ENCODE results near the gene CDH13.

Gene CDH13

GRCh38 chr16:82960918-82961317 is 334.1 kb downstream of the CDH13 start:
- no peak for DNase-seq

- DNase-seq: no peak
Observed at GRCh38 chr16:82963653-82964052, 336.9 kb downstream of the CDH13 start.

- no peak for DNase-seq
Observed at GRCh38 chr16:82965808-82966207, 339.0 kb downstream of the CDH13 start.

- DNase-seq: no peak
Observed at GRCh38 chr16:82967424-82967823, 340.7 kb downstream of the CDH13 start.

DNA sequence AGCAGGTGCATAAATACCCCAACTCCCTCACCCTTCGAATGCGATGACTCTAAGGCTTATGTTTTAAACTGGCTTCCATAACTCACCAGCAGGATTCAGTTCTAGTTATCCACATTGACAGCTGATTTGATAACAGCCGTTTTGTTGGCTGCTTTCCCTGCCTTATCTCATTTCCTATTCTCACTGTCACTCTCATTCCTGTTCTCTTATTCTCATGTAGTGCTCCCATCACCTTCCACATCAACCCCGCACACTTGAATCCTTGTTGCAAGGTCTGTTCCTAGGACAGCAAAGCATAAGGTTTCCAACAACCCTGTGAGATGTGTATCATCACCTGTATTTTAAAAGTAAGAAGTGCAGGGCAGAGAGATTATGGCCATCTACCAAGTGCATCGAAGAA is 344.4 kb downstream of the CDH13 start:
- no peak for DNase-seq

- no peak for DNase-seq
Observed at GRCh38 chr16:82972331-82972919, 345.7 kb downstream of the CDH13 start.

DNA sequence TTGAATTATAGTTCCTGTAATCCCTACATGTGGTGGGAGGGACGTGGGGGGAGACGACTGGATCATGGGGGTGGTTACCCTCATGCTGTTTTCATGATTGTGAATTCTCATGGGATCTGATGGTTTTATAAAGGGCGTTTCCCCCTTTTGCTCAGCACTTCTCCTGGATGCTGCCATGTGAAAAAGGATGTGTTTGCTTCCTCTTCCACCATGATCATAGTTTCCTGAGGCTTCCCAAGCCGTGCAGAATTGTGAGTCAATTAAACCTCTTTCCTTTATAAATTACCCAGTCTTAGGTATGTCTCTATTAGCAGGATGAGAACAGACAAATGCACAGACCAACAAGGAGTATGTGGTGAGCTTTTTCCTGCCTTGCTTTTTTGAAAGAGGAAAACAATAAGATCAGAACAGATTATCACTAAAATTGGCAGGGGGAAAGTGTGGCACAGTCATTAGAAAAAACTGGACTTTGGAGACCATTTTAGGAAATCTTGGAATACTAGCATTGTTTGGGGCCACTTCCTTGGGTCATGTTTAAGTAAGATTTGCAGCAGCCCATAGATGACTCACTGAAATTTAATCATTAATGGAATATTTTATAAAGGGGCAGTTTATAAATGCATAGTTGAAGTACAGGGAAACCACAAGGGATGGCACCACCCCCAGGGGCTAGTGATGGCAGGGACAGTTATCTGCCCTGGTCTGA is 352.8 kb downstream of the CDH13 start:
- DNase-seq: no peak

GRCh38 chr16:82980810-82981209 is 354.0 kb downstream of the CDH13 start:
- no peak for DNase-seq

DNA sequence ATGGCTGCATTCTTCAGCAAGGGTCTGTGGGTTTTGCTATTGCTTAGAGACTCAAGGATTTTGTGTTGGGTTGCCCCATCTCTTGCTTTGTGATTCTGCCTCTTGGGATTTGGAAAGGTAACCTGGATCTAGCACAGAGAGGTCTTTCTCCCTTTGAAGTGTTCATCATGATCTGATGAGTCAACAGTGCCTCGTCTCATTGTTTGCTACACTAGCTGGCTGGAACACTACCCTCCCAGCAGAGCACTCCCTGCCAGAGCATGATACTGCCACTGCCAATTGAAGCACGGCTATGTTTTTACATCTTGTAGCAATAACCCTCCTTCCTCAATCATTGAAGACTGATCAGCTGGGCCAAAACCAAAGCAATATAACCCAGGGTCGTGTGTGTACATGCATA is 361.0 kb downstream of the CDH13 start:
- DNase-seq: no peak

DNA sequence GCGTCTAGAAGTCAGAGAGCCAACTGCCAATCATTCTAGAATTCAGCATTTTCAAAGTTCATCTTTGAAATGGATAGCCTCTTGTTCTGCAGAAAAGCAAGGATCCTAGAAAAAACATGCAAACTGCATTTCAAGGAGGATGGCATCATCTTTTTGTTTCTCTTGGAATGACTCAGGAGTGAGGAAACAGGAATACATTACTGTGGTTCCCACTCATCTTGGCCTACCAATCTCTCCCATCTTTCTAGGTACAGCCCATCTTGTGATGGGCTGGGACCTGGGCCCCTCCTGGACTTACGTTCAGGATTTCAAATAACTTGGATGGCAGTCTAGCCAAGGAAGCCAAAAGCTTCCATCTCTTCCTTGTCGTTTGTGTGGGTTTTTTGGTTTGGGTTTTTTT is 363.4 kb downstream of the CDH13 start:
- peak; percentile 55 for DNase-seq

GRCh38 chr16:82991410-82991809 is 364.6 kb downstream of the CDH13 start:
- DNase-seq: no peak

DNA sequence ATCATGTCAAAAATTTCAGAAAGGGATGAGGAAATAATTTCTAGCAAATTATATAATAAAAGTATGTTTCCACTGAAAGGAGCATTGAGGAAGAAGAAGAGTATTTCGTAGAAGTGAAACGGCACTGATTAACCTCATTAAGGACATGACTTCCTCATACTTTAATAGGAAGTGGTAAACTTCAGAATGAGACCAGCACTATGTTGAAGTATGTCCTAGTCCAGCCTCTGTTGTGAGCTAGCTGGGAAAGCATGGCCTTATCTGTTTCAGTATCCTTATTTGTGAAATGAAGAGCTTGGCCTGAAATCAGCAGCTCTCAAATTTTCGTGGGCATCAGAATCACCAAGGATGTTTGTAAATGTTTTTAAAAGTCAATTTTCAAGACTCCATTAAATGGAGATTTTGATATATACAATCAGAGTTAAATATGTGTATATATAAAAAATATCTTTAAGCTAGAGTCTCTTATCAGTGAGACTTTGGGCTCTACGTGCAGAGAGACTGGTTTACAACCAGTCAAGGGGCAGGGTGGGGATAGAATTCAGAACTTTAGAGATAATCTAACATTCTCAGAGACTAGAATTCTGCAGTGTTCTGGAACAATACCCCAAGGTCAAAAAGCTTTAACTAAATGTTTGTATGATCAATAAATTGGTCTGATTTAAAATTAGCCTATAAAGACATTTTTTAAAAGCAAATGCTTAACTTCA is 365.4 kb downstream of the CDH13 start:
- no peak for DNase-seq

- DNase-seq: no peak
Observed at GRCh38 chr16:82992786-82993185, 366.0 kb downstream of the CDH13 start.

DNA sequence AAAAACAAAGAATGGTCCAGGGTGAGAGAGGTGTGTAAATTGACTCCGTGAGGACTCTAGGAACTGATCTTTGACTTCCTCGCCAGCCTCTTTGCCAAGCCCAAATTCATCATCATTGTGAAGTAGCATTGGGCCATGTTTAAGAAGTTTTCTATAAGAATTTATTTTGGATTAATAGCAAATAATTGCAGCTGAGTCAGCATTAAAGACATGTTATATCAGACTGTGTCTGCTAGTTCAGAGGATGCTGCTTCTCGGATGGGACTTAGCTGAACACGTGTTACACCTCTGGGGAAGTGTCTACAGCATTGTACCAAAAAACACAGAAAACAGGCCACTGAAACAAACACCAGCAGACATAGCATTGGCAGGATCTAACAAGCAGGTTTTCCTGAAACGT is 366.6 kb downstream of the CDH13 start:
- DNase-seq: no peak

- no peak for DNase-seq
Observed at GRCh38 chr16:82993926-82994325, 367.2 kb downstream of the CDH13 start.

GRCh38 chr16:82995286-82995923 is 368.6 kb downstream of the CDH13 start:
- no peak for DNase-seq

DNA sequence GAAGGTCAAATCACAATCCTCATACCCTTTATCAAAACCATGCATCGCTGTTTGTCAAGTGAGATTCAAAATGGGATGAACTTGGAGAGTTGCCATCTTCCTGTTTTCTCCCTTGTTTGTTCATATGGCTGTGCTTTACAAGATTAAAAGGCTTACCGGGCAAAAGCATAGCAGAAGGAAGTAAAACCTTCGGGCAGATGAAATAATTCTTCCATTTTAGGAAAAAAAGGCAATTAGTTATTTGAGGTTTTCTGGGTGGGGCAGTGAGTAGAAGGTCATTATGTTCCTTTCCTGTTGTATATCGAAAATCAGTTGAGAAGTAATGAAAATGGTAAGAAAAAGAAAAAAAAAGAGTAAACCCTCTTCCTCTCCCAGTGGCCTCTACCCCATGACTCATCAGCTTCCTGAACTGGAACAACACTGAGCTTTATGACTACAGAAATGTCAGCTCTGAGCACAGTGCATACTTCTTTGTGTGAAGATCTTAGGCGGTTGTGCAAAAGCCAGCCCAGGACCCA is 369.2 kb downstream of the CDH13 start:
- peak; percentile 82 for DNase-seq

GRCh38 chr16:82996814-82997213 is 370.0 kb downstream of the CDH13 start:
- DNase-seq: no peak

DNA sequence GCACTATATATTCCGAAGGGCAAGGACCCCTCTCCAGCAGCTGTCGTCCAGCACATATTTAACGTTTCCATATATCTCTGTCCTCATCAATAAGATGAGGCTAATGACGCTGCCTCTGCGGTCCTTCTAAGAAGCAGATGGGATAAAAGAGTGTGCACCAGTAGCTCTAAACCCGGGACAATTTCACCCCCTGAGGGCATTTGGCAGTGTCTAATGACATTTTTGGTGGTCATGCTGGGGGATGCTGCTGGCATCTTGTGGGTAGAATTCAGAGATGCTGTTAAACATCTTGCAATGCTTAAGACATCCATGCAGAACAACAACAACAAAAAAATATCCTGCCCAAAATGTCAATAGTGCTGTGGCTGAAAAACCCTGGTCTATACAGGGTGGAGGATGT is 372.9 kb downstream of the CDH13 start:
- DNase-seq: no peak

DNA sequence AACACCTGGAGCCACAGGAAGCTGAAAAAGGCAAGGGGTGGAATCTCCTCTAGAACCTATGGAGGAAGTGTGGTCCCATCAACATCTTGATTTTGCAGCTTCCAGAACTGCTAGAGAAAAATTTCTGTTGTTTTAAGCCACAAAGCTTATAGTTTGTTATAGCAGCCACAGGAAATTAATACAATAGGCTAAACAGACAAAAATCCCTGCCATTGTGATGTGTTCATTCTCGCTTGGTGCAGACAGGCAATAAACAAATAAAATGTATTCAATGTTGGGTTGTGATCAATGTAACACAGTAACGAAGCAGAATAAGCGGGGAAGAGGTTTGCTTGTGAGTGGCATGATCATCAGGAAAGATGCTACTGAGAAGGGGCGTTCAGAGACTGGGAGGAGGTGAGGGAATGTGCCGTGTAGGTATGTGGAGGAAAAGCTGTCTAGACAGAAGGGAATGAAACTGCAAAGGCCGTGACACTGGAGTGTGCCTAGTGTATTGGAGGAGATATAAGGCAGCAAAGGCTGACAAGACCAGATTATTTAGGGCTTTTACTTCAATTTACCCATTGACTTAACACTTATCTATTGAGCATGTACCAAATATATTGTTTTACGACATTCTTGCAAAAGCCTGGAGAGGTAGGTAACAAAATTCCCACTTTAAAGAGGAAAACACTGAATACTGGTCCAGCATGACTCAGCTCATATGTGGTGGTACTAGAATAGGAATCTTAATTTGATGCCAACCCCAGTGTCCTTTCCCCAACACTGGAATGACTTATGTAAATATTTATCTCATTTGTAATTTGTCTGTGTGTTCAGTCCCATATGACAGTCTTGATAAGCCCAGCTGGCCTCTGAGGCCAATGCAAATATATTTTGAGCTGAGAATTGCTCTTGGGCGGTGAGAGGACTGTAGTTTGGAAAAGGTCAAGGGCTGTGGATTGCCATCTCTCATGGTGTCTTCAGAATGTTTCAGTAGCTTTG is 375.9 kb downstream of the CDH13 start:
- DNase-seq: no peak

DNA sequence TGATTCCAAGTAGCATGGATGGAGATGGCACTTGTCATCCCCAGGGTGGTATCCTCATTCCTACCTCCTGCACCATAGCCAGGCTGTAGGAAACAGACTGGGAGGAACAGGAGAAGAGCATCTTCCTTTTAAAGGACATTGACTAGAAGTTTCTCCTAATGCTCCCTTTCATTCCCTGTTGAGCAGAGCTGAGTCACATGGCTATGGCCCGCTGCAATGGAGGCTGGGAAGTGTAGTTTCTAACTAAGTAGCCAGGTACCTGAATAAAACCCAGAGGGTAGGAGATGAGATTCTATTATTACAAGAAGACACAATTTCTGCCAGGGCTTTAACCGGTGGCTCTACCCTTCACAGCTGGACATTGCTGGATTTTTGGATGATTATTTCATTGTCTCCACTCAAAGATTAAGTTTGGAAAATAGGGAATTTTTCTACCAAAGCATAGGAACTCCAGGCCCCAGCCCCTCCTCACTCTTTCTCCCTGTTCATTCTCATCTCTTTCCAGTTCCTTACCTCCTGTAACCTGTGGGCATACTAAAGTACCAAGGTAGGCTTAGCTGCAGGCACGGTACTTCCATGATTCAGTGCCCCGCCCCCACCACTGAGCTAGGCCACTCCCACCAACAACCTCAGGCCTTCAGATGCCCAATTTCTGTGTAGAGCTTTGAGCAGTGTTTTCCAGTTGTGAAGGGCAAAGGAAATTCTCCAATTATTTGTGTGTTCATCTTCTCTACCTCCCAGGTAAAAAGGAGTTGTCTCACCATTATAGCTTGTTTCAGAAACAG is 378.3 kb downstream of the CDH13 start:
- DNase-seq: no peak
